ENCODE results near the gene NRIP3.
"Not testable (repeated sequence)": the region's sequence is repeated elsewhere in the genome, so short reads cannot be mapped to it uniquely, and the experiment has no call there.

The NRIP3 gene

GRCh38 chr11:8967184-8967583, 36.6 kb downstream of the NRIP3 start:
- no peak for DNase-seq

GRCh38 chr11:8964324-8965320, 39.2 kb downstream of the NRIP3 start, which contains the start of gene TMEM9B:
Gene TMEM9B (minus strand): TSS chr11:8964442. CDS start chr11:8964313, 129 bp downstream.
- DNase-seq, result peak; percentile 89

GRCh38 chr11:8963569-8964323, 40.1 kb downstream of the NRIP3 start:
- peak; percentile 89 for DNase-seq

- DNase-seq, result no peak
Measured at GRCh38 chr11:8962841-8963240, 41.0 kb downstream of the NRIP3 start.

DNA sequence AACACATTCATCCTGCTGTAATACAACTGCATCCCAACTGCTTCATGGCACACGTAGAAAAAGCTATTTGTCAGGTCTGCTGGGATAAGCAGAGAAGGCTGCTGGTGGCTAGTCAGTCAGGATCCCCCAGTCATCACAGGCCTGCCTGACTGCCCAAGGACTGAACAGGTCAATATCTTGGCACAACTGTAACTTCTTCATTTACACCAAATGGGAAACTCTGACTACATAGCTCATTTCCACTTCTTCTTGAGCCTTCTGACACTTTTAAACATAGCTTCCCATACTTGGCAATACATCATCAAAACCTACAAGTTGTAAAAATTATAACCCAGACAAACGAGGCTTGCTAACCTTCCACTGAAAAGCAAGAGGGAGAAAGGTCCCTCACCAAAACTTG, 42.4 kb downstream of the NRIP3 start:
- DNase-seq, result no peak

GRCh38 chr11:8959546-8960166, 44.1 kb downstream of the NRIP3 start:
- DNase-seq, result peak; percentile 66

GRCh38 chr11:8956860-8957259, 46.9 kb downstream of the NRIP3 start:
- DNase-seq, result no peak

GRCh38 chr11:8948886-8949285, 54.9 kb downstream of the NRIP3 start:
- no peak for DNase-seq

- no peak for DNase-seq
Measured at GRCh38 chr11:8947230-8947943, 56.4 kb downstream of the NRIP3 start.

- no peak for DNase-seq
Measured at GRCh38 chr11:8942518-8943066, 61.2 kb downstream of the NRIP3 start, which contains the start of gene ASCL3. Gene ASCL3 (minus strand): TSS chr11:8943016. CDS start chr11:8938161, 4,855 bp downstream.

GRCh38 chr11:8941341-8942103, 62.3 kb downstream of the NRIP3 start:
- no peak for DNase-seq

GRCh38 chr11:8937659-8938058, 66.1 kb downstream of the NRIP3 start:
- no peak for DNase-seq

- DNase-seq, result peak; percentile 0
Measured at GRCh38 chr11:8937159-8937558, 66.6 kb downstream of the NRIP3 start.

DNA sequence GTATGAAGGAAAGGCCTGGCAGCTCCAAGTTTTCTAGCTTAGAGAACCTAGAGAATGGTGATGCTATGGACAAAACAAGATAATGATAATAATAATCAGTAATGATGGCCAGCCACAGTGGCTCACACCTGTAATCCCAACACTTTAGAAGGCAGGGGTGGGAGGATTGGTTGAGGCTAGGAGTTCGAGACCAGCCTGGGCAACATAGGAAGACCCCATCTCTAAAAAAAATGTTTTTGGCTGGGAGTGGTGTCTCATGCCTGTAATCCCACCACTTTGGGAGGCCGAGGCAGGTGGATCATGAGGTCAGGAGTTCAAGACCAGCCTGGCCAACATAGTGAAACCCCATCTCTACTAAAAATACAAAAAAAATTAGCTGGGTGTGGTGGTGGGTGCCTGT, 68.0 kb downstream of the NRIP3 start:
- not testable (repeated sequence) for DNase-seq

- peak; percentile 7 for DNase-seq
Measured at GRCh38 chr11:8934742-8935488, 68.9 kb downstream of the NRIP3 start.

- DNase-seq, result no peak
Measured at GRCh38 chr11:8933931-8934330, 69.9 kb downstream of the NRIP3 start.

- no peak for DNase-seq
Measured at GRCh38 chr11:8932564-8933180, 71.1 kb downstream of the NRIP3 start, which contains the start of gene C11orf16. Gene C11orf16 (minus strand): TSS chr11:8932947. CDS start chr11:8932308, 639 bp downstream.

Data from kidney glomerular epithelial cell (primary cell).